ENCODE measurements around the gene ATF7. TPM values are rescaled to one million over a fixed set of nuclear protein-coding genes. Genes with fewer than 3 reads are reported as not detected.

Gene ATF7
- total RNA-seq, 1 donor: 17.4 TPM

- TF ChIP-seq CTCF (IDR thresholded peaks at IDR 0.05; ENCODE audit: extremely low read depth, low read depth, low read length): no peak
- peak; percentile 43 for DNase-seq (ENCODE audit: insufficient read length, low spot score, missing footprints)
- Histone ChIP-seq H4K20me1 (ENCODE audit: insufficient read depth, low read length) (peaks cover 55% of the 10 kb centered on the region), H3K4me2 (ENCODE audit: insufficient read depth, low read length) (no peak overlapping the region), H3K36me3 (ENCODE audit: insufficient read depth, low read length) (peaks cover 81% of the 10 kb centered on the region), H3K27ac (ENCODE audit: low read depth, low read length) (peak overlapping the region; percentile 10), H3K79me2 (ENCODE audit: insufficient read depth, low read length) (peaks cover 39% of the 10 kb centered on the region), H3K4me1 (ENCODE audit: insufficient read depth, low read length) (peaks cover 20% of the 10 kb centered on the region), H3K4me3 (ENCODE audit: insufficient read depth, low read length) (no peak overlapping the region), H3K9me3 (ENCODE audit: low read depth, low read length) (no peaks in the 10 kb centered on the region), H3K27me3 (ENCODE audit: insufficient read depth, low read length) (no peaks in the 10 kb centered on the region), H2AFZ (ENCODE audit: low read length) (no peak overlapping the region)
These were observed 141.3 kb downstream of the ATF7 start for GRCh38 chr12:53484686-53485575.

- Histone ChIP-seq H2AFZ (ENCODE audit: low read length) (no peak overlapping the region), H3K9me3 (ENCODE audit: low read depth, low read length) (no peaks in the 10 kb centered on the region), H3K27ac (ENCODE audit: low read depth, low read length) (peak overlapping the region; percentile 13), H3K27me3 (ENCODE audit: insufficient read depth, low read length) (no peaks in the 10 kb centered on the region), H3K79me2 (ENCODE audit: insufficient read depth, low read length) (peaks cover 35% of the 10 kb centered on the region), H3K4me2 (ENCODE audit: insufficient read depth, low read length) (no peak overlapping the region), H3K4me3 (ENCODE audit: insufficient read depth, low read length) (no peak overlapping the region), H4K20me1 (ENCODE audit: insufficient read depth, low read length) (peaks cover 62% of the 10 kb centered on the region), H3K36me3 (ENCODE audit: insufficient read depth, low read length) (peaks cover 90% of the 10 kb centered on the region), H3K4me1 (ENCODE audit: insufficient read depth, low read length) (peaks cover 29% of the 10 kb centered on the region)
- DNase-seq (ENCODE audit: insufficient read length, low spot score, missing footprints): peak; percentile 63
- no peak for TF ChIP-seq CTCF (IDR thresholded peaks at IDR 0.05; ENCODE audit: extremely low read depth, low read depth, low read length)
These were observed 142.2 kb downstream of the ATF7 start for GRCh38 chr12:53483979-53484377.

- Histone ChIP-seq H3K27me3 (ENCODE audit: insufficient read depth, low read length) (no peaks in the 10 kb centered on the region), H3K4me1 (ENCODE audit: insufficient read depth, low read length) (peaks cover 35% of the 10 kb centered on the region), H2AFZ (ENCODE audit: low read length) (no peak overlapping the region), H3K9me3 (ENCODE audit: low read depth, low read length) (no peaks in the 10 kb centered on the region), H3K4me2 (ENCODE audit: insufficient read depth, low read length) (no peak overlapping the region), H3K36me3 (ENCODE audit: insufficient read depth, low read length) (peaks cover 96% of the 10 kb centered on the region), H3K27ac (ENCODE audit: low read depth, low read length) (no peak overlapping the region), H3K79me2 (ENCODE audit: insufficient read depth, low read length) (peaks cover 39% of the 10 kb centered on the region), H4K20me1 (ENCODE audit: insufficient read depth, low read length) (peaks cover 66% of the 10 kb centered on the region), H3K4me3 (ENCODE audit: insufficient read depth, low read length) (no peak overlapping the region)
- DNase-seq (ENCODE audit: insufficient read length, low spot score, missing footprints): peak; percentile 3
- TF ChIP-seq CTCF (IDR thresholded peaks at IDR 0.05; ENCODE audit: extremely low read depth, low read depth, low read length): no peak
These were observed 142.8 kb downstream of the ATF7 start for GRCh38 chr12:53483225-53483978.
